GM12878 (cell line): ENCODE results near the gene TTC23. TPM values are rescaled to one million over a fixed set of nuclear protein-coding genes. Genes with fewer than 3 reads are reported as not detected.

Source experiments
- ATAC-seq: fragments of 200-7000 bp; cut with Tn5 transposase; 3 replicates; pipeline ENCODE4 v1.9.1; 2020; ENCODE audit warnings: mild to moderate bottlenecking, moderate library complexity
- BruUV-seq: library from RNA; stranded (reverse); fragments of 400-500 nt; replicated peaks from 2 replicates; lab custom pipeline; 2021; lab: Mats Ljungman, UMichigan
- CTCF ChIA-PET: fragments of 300-600 bp; sonication (Branson Sonifier 250); formaldehyde crosslinking; extraction: SDS; loops from one replicate; lab custom pipeline; 2021; ENCODE audit warnings: inconsistent platforms; lab: Yijun Ruan, JAX
- POLR2A ChIA-PET: fragments of 350-600 bp; formaldehyde crosslinking; extraction: SDS; loops from one replicate; lab custom pipeline; 2021; ENCODE audit warnings: inconsistent platforms; lab: Charles Lee
- RAD21 ChIA-PET: fragments of 300-600 bp; sonication (Branson Sonifier 250); formaldehyde crosslinking; loops from one replicate; lab custom pipeline; 2023; ENCODE audit warnings: antibody characterized with exemption; ENCODE audit not compliant: unreplicated experiment; lab: Charles Lee
- SMC1A ChIA-PET: fragments of 300-600 bp; sonication (Branson Sonifier 250); formaldehyde crosslinking; loops from one replicate; lab custom pipeline; 2023; ENCODE audit not compliant: unreplicated experiment, uncharacterized antibody; lab: Charles Lee
- DNase-seq: peaks from one replicate; pipeline ENCODE4 v3.0.0-alpha.2; 2011; ENCODE audit warnings: low read depth, low spot score
- FAIRE-seq: peaks from 3 replicates; lab custom pipeline; 2011; peaks lifted over from hg19 to GRCh38; lab: Jason Lieb, UNC
- H2AFZ ChIP-seq: 2 replicates; pipeline ENCODE4 v1.6.0; 2011; ENCODE audit warnings: low read depth, low read length, control low read depth; ENCODE audit not compliant: control insufficient read depth
- H3K27ac ChIP-seq: 2 replicates; pipeline ENCODE4 v1.5.1; 2011; ENCODE audit warnings: control low read depth; ENCODE audit not compliant: control insufficient read depth, insufficient read depth
- H3K27me3 ChIP-seq, 2 experiments: replicated peaks in 1 of 2; 2 replicates each; pipeline versions ENCODE4 v1.6.0 to v1.6.1; 2011; ENCODE audit warnings: low read length in 1 of 2; ENCODE audit not compliant: control insufficient read depth in 2 of 2, insufficient read depth in 2 of 2
- H3K36me3 ChIP-seq, 2 experiments: 2 replicates each; pipeline ENCODE4 v1.5.1; 2011; ENCODE audit warnings: low read length in 1 of 2; ENCODE audit not compliant: control insufficient read depth in 2 of 2, insufficient read depth in 2 of 2
- H3K4me1 ChIP-seq: 2 replicates; pipeline ENCODE4 v1.6.1; 2011; ENCODE audit warnings: mild to moderate bottlenecking, low read length, moderate library complexity, mixed read lengths; ENCODE audit not compliant: control insufficient read depth, insufficient read depth
- H3K4me2 ChIP-seq: 2 replicates; pipeline ENCODE4 v1.6.0; 2011; ENCODE audit warnings: control low read depth; ENCODE audit not compliant: control insufficient read depth, insufficient read depth
- H3K4me3 ChIP-seq: fragments of 200-600 bp; sonication (generic); 2 replicates; pipeline ENCODE4 v1.5.1; 2016
- H3K79me2 ChIP-seq: 2 replicates; pipeline ENCODE4 v1.6.0; 2011; ENCODE audit warnings: low read length; ENCODE audit not compliant: control insufficient read depth, insufficient read depth
- H3K9ac ChIP-seq: 2 replicates; pipeline ENCODE4 v1.8.0; 2011; ENCODE audit warnings: low read length, control low read depth, mixed read lengths; ENCODE audit not compliant: control insufficient read depth, insufficient read depth
- H3K9me3 ChIP-seq: replicated peaks from 3 replicates; pipeline ENCODE4 v1.5.1; 2011; ENCODE audit warnings: mild to moderate bottlenecking, low read length; ENCODE audit not compliant: control insufficient read depth, insufficient read depth
- H4K20me1 ChIP-seq: 2 replicates; pipeline ENCODE4 v1.6.0; 2011; ENCODE audit not compliant: control insufficient read depth, insufficient read depth
- NR2F1 ChIP-seq: fragments of 450-650 bp; conservative IDR thresholded peaks from 2 replicates; pipeline ENCODE4 v1.6.1; 2017; ENCODE audit warnings: mild to moderate bottlenecking
- POLR2AphosphoS5 ChIP-seq: IDR thresholded peaks from 2 replicates; pipeline ENCODE4 v1.6.1; 2011; ENCODE audit warnings: mild to moderate bottlenecking, low read length, inconsistent platforms
- RUNX3 ChIP-seq: IDR thresholded peaks from 2 replicates; pipeline ENCODE4 v1.6.1; 2012; ENCODE audit warnings: low read length, inconsistent platforms
- ZNF24 ChIP-seq: fragments of 450-650 bp; IDR thresholded peaks from 2 replicates; pipeline ENCODE4 v1.6.1; 2017; ENCODE audit warnings: antibody characterized with exemption, mild to moderate bottlenecking
- WGBS: methylation state at CpG from one replicate; pipeline ENCODE4 v1.1.6; 2016; ENCODE audit warnings: low lambda C conversion rate; ENCODE audit not compliant: insufficient replicate concordance, insufficient coverage; ENCODE audit errors: missing lambda C conversion rate; 5-methylcytosine and 5-hydroxymethylcytosine counted together
- in situ Hi-C: fragments of 300-500 bp; cut with MboI; formaldehyde crosslinking; loops from 9 replicates; pipeline ENCODE4 v1.14.3; 2018; ENCODE audit warnings: mixed read lengths
- intact Hi-C: fragments of 100-400 bp; cut with micrococcal nuclease; formaldehyde crosslinking; loops from one replicate; pipeline ENCODE4 v1.14.2; 2022; ENCODE audit not compliant: unreplicated experiment
- polyA plus RNA-seq, 11 experiments: library from polyadenylated mRNA; depleted of rRNA in 4 of 11; unstranded in 6 of 11; stranded (reverse) in 5 of 11; fragments of >200 nt; fragmentation: Nextera tagmentation in 4 of 11; fragmentation: Illumina TruSeq in 1 of 11; extraction: Ambion mirVana in 4 of 11; extraction: Trizol in 1 of 11; gene quantifications; 1 replicate in 1 of 11; 2 replicates in 10 of 11; pipeline versions ENCODE4 v1.2.1 to v1.2.3, GENCODE V29; 2011 to 2016; ENCODE audit warnings: inconsistent platforms in 2 of 11, missing spikeins in 2 of 11, low read depth in 1 of 11
- total RNA-seq, 4 experiments: library from RNA; depleted of rRNA in 3 of 4; stranded (reverse); fragments of >200 nt in 3 of 4; fragmentation: Illumina TruSeq in 1 of 4; extraction: Trizol in 1 of 4; gene quantifications; 2 replicates each; pipeline versions ENCODE4 v1.2.1 to v1.2.3, GENCODE V29; 2013 to 2021
- TF ChIP-seq, protein P1 (sequence below): IDR thresholded peaks from 2 replicates; pipeline ENCODE4 v1.6.1; 2012; ENCODE audit warnings: low read depth, low read length, improper control_type of control experiment

The TTC23 gene
- total and polyA plus RNA-seq, 10 of the 15 experiments (the other 5 are each of a cell fraction or from before 2014, with no cell fraction given), result 1.2 to 9.0 (median 6.5) TPM

DNA sequence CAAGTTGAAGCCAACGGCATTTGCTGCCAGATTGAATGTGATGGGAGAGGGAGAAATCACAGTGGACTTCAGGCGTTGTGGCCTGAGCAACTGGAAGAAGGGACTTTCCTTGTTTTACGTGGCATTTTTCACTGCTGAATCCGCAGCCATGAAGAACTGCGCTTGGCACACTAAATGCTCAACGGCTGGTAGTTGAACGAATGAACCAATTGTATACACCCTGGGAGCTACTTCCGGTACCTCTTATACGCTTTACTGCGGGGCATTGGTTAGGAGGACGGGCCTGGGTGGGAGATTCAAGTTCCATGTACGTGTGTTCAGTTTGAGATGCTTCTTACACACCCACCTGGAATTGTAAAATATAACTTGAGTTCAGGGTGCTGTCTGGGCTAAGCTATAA lies 139.3 kb downstream of the TTC23 start (continued):
- TF ChIP-seq POLR2AphosphoS5, result no peak
- TF ChIP-seq, all 136 proteins: peak for 0

DNA sequence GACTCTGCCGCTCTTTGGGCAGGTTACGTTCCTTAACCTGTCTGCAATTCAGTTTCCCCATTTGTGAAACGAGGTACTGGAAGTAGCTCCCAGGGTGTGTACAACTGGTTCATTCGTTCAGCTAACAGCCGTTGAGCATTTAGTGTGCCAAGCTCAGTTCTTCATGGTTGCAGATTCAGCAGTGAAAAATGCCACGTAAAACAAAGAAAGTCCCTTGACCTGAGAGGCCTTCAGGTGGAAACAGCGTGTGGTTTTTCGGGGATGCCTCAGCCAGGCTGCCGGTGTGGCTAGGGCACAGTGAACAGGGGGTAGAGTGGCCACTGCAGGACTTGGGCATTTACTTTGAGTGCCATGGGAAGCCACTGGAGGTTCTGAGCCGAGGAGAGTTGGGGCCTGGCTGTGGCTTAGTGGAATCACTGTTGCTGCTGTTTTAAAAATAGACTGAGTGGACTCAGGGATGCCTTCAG lies 139.8 kb downstream of the TTC23 start:
- Histone ChIP-seq H3K4me3 (no peak overlapping the region), H4K20me1 (no peaks in the 10 kb centered on the region), H3K4me1 (peaks cover 14% of the 10 kb centered on the region), H3K36me3 (no peaks in the 10 kb centered on the region), H2AFZ (no peak overlapping the region), H3K9ac (no peak overlapping the region), H3K79me2 (no peaks in the 10 kb centered on the region), H3K9me3 (no peaks in the 10 kb centered on the region; the same call in 2 of the 3 replicates), H3K27ac (no peak overlapping the region), H3K27me3 (no peaks in the 10 kb centered on the region), H3K4me2 (no peak overlapping the region)
- CTCF ChIA-PET, result interaction anchor here (2.7 kb wide), 1 partner anchor 9 kb away, joined by 10 read pairs; no protein-coding TSS in a partner anchor
- ATAC-seq (peak; percentile 70), FAIRE-seq (no peak), DNase-seq (peak; percentile 48)
- POLR2A ChIA-PET, result interaction anchor here (1.2 kb wide), 1 partner anchor 9 kb away, joined by 3 read pairs; no protein-coding TSS in a partner anchor
- TF ChIP-seq, protein P1, sequence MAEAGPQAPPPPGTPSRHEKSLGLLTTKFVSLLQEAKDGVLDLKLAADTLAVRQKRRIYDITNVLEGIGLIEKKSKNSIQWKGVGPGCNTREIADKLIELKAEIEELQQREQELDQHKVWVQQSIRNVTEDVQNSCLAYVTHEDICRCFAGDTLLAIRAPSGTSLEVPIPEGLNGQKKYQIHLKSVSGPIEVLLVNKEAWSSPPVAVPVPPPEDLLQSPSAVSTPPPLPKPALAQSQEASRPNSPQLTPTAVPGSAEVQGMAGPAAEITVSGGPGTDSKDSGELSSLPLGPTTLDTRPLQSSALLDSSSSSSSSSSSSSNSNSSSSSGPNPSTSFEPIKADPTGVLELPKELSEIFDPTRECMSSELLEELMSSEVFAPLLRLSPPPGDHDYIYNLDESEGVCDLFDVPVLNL, result no peak
- TF ChIP-seq ZNF24 (peak; percentile 84), RUNX3 (peak; percentile 39), NR2F1 (peak; percentile 92)
- intact Hi-C loops (loop anchor here (10.0 kb wide), 1 partner anchor 645 kb away; no protein-coding TSS in a partner anchor), in situ Hi-C loops (loop anchor here (25.0 kb wide), 1 partner anchor 628 kb away; the partner anchor contains the start of gene LYSMD4)
- RAD21 ChIA-PET, result interaction anchor here (0.8 kb wide), 1 partner anchor 19 kb away, joined by 4 read pairs; no protein-coding TSS in a partner anchor
- BruUV-seq, result no TSS peak
- WGBS, result 41% methylated on average over 10 of the region's 10 CpGs
- SMC1A ChIA-PET, result interaction anchor here (0.8 to 2.7 kb wide), 11 partner anchors 8 to 178 kb away, joined by 3 to 11 read pairs (median 4); no protein-coding TSS in a partner anchor
